A549 treated with dexamethasone at 1 μM for 4 hours (cell line): ENCODE data around the gene ATP5F1B. TPM values are rescaled to one million over a fixed set of nuclear protein-coding genes. Genes with fewer than 3 reads are reported as not detected.

ENCODE experiments used
- total RNA-seq: library from RNA; stranded (reverse); fragments of 200-300 nt; extraction: Qiagen RNA extraction; gene quantifications from 5 replicates; pipeline ENCODE4 v1.2.3, GENCODE V29; 2022

ATP5F1B gene
- 802 to 906 TPM (median 881 TPM) in 5 replicates for total RNA-seq

DNA sequence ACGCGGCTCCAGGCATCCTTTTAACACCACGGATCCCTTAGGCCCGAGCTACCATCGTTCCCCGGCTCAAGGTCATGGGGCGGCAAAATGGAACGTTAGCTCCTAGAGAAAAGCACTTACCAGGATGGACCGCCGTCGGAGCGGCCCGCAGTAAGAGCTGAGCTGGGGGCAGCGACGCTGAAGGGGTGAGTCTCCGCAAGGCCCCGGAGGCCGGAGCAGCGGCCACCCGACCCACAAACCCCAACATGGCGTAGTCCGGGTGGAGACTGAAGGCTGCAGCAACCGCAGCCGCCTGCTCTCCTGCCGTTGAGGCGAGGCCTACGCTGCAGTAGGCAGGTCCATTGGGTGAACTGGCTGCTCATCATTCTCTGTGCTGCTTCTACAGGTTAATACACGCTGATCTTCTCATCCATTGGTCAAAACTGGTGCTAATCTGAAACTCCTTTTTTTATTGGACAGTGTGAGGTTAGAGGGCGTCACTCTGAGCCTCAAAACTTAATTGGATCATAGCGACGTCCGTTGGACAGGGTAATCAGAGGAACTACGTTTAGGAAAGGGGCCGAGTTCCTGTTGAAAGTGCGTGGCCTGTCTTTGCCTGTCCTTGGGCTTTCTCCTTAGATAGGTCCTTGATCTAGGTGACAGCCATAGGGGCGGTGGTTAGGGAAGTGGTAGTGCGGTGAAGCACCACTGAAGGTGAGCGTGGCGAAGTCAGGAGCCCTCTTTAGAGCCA lies at the start of gene ATP5F1B:
TSS of gene ATP5F1B (minus strand) at position 268 of the 730 bp plus-strand sequence. CDS start at position 247, 21 bp downstream.

DNA sequence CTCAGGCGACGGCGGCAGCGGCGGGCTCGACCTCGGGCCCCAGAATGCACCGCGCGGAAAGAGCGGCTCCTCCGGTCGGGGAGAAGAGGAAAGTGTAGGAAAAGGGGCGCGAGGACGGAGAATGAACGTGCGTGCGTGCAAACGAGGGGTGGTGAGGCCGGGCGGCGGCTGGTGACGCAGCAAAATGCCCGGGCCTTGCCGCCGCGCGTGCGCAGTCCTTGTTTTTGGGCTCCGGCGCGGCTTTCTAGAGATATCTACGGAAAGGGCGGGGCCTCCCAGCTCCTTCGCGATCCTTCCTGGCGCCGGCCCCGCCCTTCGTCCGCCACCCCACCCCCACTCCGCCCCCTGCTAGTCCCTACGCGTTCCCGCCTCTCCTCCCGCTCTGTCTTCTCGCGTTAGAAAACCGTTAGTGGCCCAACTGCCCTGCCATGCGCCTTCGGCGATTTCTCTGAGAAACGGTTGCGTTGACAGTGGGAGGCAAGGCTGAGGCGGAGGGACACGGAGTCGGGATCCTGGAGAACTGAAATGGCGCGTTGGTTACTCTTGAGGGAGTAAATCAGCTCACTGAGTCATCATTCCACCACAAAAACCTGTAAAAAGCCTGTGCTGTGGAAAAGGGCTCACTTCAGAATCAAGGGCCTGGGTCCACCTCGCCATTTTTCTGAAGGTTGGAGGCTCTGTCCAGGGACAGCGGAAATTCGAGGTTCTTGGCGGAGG lies 42.5 kb upstream of the ATP5F1B start, which contains the start of gene PTGES3:
TSS of gene PTGES3 (minus strand) at position 156 of the 717 bp plus-strand sequence. CDS start 285 bp downstream, outside the sequence.

DNA sequence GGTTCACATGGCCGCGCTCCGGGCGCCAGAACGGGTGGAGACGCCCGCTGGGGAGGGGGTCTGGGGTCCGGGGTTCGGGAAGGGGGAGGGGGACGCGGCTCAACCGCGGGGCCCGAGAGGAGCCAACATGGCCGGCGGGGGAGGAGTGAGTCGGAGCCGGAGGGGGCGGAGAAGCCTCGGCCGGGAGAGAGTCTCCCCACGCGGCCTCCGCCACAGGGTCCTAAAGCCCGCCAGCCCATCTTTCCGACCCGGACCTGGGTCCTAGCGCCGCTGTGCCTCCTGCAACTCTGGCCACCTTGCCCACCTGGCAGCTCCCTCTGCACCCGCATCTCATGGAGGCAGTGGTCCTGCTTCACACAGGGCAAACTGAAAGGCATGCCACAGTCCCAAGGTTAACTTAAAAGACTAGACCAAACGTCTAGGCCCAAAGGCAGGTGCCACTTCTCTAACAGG lies 15.6 kb downstream of the ATP5F1B start, which contains the start of gene BAZ2A:
TSS of gene BAZ2A (minus strand) at position 147 of the 453 bp plus-strand sequence. CDS start 12,796 bp downstream, outside the sequence.

Other genes starting within 250 kb of the ATP5F1B start
- gene TIMELESS, start 196.6 kb downstream of the ATP5F1B start, total RNA-seq, result 27.2 to 40.2 TPM (median 36.9 TPM) in 5 replicates
- 0.15 TPM in 1 of 5 replicates, not detected in the others for gene MIP, start 191.3 kb downstream of the ATP5F1B start, total RNA-seq
- gene SPRYD4, start 177.4 kb downstream of the ATP5F1B start, total RNA-seq, result 1.5 to 2.0 TPM (median 1.8 TPM) in 5 replicates
- 0.07 to 0.28 TPM (median 0.11 TPM) in 5 replicates for gene GLS2, start 157.8 kb downstream of the ATP5F1B start, total RNA-seq
- 10.0 to 15.1 TPM (median 12.5 TPM) in 5 replicates for gene RBMS2, start 124.2 kb downstream of the ATP5F1B start, total RNA-seq
- gene BAZ2A, start 15.7 kb downstream of the ATP5F1B start, total RNA-seq, result 23.1 to 50.4 TPM (median 45.3 TPM) in 5 replicates
- gene PTGES3, start 42.3 kb upstream of the ATP5F1B start, total RNA-seq, result 349 to 414 TPM (median 400 TPM) in 5 replicates
- 1,389 to 2,133 TPM (median 1,421 TPM) in 5 replicates for gene NACA, start 79.3 kb upstream of the ATP5F1B start, total RNA-seq
- gene PRIM1, start 106.3 kb upstream of the ATP5F1B start, total RNA-seq, result 24.0 to 27.2 TPM (median 26.7 TPM) in 5 replicates
- 1.1 to 2.0 TPM (median 1.4 TPM) in 5 replicates for gene HSD17B6, start 117.3 kb upstream of the ATP5F1B start, total RNA-seq